NCI-H2196 treated with DMSO at 0.1 percent for 48 hours (cell line): ENCODE measurements around the gene PRTG.
"Not testable (repeated sequence)": the region's sequence is repeated elsewhere in the genome, so short reads cannot be mapped to it uniquely, and the experiment has no call there.

Experiments
- DNase-seq: peaks from one replicate; lab custom pipeline; 2025; ENCODE audit not compliant: unreplicated experiment; lab: John Stamatoyannopoulos, UW

PRTG gene

GRCh38 chr15:55707518-55707917 lies 35.4 kb downstream of the PRTG start:
- no peak for DNase-seq

GRCh38 chr15:55703873-55704301 lies 39.1 kb downstream of the PRTG start:
- no peak for DNase-seq

- DNase-seq: no peak
Measured at GRCh38 chr15:55700876-55701275, 42.1 kb downstream of the PRTG start.

GRCh38 chr15:55698653-55699052 lies 44.3 kb downstream of the PRTG start:
- DNase-seq: no peak

GRCh38 chr15:55696221-55696620 lies 46.7 kb downstream of the PRTG start:
- no peak for DNase-seq

- no peak for DNase-seq
Measured at GRCh38 chr15:55695432-55695831, 47.5 kb downstream of the PRTG start.

- no peak for DNase-seq
Measured at GRCh38 chr15:55694652-55695150, 48.3 kb downstream of the PRTG start.

- not testable (repeated sequence) for DNase-seq
Measured at GRCh38 chr15:55693116-55693515, 49.8 kb downstream of the PRTG start.

- no peak for DNase-seq
Measured at GRCh38 chr15:55687792-55688191, 55.2 kb downstream of the PRTG start.

- no peak for DNase-seq
Measured at GRCh38 chr15:55685286-55685685, 57.7 kb downstream of the PRTG start.

- no peak for DNase-seq
Measured at GRCh38 chr15:55683376-55683775, 59.6 kb downstream of the PRTG start.

- DNase-seq: no peak
Measured at GRCh38 chr15:55681631-55682030, 61.3 kb downstream of the PRTG start.

- DNase-seq: no peak
Measured at GRCh38 chr15:55676507-55676906, 66.4 kb downstream of the PRTG start.

- no peak for DNase-seq
Measured at GRCh38 chr15:55673287-55673686, 69.7 kb downstream of the PRTG start.

- DNase-seq: no peak
Measured at GRCh38 chr15:55669270-55669669, 73.7 kb downstream of the PRTG start.

- no peak for DNase-seq
Measured at GRCh38 chr15:55665605-55666227, 77.2 kb downstream of the PRTG start.

- DNase-seq: no peak
Measured at GRCh38 chr15:55661428-55661827, 81.5 kb downstream of the PRTG start.

GRCh38 chr15:55660153-55660552 lies 82.8 kb downstream of the PRTG start:
- no peak for DNase-seq

GRCh38 chr15:55659481-55659880 lies 83.5 kb downstream of the PRTG start:
- DNase-seq: no peak

GRCh38 chr15:55658886-55659285 lies 84.1 kb downstream of the PRTG start:
- no peak for DNase-seq

GRCh38 chr15:55654561-55655031 lies 88.4 kb downstream of the PRTG start:
- DNase-seq: no peak

- no peak for DNase-seq
Measured at GRCh38 chr15:55652909-55653495, 90.0 kb downstream of the PRTG start.

GRCh38 chr15:55652359-55652758 lies 90.6 kb downstream of the PRTG start:
- no peak for DNase-seq
